GM21526 (cell line): ENCODE measurements around the gene CFTR.

ENCODE experiments used
- ATAC-seq: cut with Tn5 transposase; IDR thresholded peaks from one replicate; pipeline ENCODE4 v1.9.1; 2021; ENCODE audit warnings: moderate library complexity; ENCODE audit not compliant: unreplicated experiment, low FRiP score

The CFTR gene

DNA sequence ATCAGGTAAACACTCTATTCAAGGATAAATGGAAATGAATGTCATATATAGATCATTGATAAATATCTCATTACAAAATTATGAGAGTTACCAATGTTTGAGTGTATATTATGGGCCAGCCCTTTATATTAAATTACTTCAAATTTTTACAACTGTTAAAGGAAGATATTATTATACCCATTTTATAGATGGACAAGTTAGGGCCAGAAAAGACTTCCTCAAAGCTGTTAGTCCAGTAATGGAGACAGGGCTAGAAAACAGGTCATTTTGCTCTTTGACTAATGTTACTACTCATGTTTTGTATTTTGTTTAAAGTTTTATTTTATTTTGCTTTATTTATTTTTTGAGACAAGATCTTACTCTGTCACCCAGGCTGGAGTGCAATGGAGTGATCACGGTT, 101.6 kb downstream of the CFTR start:
- no peak for ATAC-seq

DNA sequence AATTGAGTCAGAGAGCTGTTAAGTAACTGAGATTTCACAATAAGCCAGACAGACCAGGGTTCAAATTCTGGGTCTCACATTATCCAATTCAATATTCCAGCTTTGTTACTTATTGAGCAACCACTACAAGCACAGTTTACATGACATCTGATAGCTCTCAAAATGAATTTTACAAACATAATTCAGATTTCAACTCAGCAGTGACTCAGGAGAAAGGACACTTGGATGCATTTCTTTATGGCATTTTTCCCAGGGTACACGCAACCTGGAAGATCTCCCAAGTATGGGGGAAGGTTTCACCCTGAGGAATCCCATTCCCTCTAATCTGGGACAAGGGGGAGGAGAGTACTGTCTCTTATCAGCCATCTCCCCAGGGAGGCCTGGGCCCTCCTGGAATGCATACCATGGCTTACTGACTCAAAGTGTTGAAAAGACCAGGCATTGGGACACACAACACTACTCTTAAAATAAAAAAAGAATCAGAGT, 102.4 kb downstream of the CFTR start:
- no peak for ATAC-seq

DNA sequence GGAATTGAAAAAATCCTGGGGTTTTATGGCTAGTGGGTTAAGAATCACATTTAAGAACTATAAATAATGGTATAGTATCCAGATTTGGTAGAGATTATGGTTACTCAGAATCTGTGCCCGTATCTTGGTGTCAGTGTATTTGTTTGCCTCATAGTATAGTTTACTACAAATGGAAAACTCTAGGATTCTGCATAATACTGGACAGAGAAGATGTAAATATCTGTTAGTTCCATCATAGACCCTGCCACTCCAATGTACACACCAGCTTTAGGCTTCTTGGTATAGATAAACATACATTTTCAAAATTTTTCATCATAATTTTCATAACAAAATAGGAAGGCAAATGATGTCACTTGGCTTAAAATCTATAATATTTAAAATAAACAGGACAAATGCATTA, 108.1 kb downstream of the CFTR start:
- peak; percentile 5 for ATAC-seq

DNA sequence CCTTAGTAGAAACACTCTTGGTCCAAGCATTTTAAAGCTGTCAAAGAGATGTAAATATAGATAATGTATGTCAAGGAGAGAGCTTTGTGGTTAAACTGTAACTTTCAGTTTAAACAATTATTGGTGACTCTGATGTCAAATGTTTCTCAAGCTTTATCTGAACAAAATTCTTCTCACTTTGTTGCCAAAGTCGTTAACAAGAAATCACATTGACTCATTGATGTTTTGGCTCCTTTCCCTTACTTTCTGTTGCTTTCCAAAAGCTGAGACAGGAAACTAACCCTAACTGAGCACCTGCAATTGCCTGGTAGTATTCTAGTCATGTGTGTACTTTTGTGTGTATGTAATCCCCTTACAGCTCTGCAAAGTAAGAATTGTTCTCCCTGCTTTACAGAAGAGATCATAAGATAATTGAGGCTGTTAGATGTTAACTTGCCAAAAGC, 108.5 kb downstream of the CFTR start:
- peak; percentile 72 for ATAC-seq

DNA sequence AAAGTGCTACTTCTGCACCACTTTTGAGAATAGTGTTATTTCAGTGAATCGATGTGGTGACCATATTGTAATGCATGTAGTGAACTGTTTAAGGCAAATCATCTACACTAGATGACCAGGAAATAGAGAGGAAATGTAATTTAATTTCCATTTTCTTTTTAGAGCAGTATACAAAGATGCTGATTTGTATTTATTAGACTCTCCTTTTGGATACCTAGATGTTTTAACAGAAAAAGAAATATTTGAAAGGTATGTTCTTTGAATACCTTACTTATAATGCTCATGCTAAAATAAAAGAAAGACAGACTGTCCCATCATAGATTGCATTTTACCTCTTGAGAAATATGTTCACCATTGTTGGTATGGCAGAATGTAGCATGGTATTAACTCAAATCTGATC, 110.4 kb downstream of the CFTR start:
- no peak for ATAC-seq

DNA sequence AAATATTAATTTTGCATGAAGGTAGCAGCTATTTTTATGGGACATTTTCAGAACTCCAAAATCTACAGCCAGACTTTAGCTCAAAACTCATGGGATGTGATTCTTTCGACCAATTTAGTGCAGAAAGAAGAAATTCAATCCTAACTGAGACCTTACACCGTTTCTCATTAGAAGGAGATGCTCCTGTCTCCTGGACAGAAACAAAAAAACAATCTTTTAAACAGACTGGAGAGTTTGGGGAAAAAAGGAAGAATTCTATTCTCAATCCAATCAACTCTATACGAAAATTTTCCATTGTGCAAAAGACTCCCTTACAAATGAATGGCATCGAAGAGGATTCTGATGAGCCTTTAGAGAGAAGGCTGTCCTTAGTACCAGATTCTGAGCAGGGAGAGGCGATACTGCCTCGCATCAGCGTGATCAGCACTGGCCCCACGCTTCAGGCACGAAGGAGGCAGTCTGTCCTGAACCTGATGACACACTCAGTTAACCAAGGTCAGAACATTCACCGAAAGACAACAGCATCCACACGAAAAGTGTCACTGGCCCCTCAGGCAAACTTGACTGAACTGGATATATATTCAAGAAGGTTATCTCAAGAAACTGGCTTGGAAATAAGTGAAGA, 112.3 kb downstream of the CFTR start:
- no peak for ATAC-seq

DNA sequence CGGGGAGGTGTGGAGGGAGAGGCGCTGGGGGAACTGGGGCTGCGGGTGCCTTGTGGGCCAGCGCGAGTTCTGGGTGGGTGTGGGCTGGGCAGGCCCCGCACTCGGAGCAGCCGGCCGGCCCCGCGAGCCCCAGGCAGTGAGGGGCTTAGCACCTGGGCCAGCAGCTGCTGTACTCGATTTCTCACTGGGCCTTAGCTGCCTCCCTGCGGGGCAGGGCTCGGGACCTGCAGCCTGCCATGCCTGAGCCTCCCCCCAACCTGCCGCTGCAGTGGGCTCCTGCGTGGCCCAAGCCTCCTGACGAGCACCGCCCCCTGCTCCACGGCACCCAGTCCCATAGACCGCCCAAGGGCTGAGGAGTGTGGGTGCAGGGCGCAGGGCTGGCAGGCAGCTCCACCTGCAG, 116.3 kb downstream of the CFTR start:
- ATAC-seq: no peak

DNA sequence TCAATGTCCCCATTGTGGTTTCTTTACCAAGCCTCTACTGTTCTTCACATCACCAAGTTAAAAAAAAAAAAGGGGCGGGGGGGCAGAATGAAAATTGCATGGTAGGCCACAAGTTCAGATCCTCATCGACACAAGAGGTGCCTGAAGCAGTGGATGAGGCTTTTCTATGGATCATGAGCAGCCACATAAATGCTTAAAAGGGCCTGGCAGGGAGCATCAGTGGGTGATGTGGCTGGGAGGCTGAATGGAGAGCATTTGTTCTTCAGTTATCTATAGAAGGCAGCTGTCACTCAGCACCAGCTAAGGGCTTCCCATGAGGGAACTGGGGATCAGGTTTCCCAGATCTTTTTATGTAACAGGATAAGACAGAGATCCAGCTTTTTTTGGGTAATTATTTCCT, 117.9 kb downstream of the CFTR start:
- no peak for ATAC-seq

DNA sequence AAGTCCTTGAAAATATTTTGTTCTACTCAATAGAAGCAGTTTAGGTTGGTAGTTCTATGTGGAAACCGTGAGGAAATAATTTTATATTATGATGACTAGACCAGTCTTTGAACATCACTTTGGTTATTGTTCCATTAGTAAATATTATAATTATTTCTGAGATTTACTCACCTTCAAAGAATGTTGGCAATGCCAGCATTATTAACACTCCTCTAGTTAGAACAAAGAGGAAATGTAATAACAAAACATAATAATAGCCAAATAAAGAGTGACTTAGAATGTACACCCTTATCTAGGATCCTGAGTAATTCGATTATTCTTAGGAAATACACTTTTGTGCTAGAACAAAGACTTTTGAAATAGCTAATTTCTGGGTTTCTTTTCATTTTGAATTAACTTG, 121.1 kb downstream of the CFTR start:
- no peak for ATAC-seq

DNA sequence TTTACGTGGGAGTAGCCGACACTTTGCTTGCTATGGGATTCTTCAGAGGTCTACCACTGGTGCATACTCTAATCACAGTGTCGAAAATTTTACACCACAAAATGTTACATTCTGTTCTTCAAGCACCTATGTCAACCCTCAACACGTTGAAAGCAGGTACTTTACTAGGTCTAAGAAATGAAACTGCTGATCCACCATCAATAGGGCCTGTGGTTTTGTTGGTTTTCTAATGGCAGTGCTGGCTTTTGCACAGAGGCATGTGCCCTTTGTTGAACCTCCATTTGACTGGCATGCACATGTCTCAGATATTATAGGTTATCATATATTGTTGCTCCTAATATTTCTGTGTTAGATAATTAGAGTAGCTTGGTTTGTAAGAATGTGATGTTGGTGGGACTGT, 123.8 kb downstream of the CFTR start:
- ATAC-seq: no peak

DNA sequence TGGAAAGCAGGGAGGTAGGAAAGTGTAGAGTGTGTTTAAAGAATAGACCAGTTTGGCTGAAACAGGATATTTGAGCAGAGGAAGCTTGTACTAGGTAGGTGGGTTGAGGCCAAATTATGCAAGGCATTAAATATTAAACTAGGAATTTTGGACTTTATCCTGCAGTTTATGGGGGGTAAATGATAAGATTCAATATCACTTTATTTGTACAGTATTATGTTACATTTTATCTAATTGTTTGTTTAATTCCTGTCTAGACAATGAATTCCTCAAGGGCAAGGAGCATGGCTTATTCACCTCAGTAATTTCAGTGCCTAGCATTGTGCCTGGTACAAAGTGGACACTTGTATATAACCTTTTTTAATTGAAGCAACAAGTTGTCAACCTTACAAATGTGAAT, 125.9 kb downstream of the CFTR start:
- no peak for ATAC-seq

DNA sequence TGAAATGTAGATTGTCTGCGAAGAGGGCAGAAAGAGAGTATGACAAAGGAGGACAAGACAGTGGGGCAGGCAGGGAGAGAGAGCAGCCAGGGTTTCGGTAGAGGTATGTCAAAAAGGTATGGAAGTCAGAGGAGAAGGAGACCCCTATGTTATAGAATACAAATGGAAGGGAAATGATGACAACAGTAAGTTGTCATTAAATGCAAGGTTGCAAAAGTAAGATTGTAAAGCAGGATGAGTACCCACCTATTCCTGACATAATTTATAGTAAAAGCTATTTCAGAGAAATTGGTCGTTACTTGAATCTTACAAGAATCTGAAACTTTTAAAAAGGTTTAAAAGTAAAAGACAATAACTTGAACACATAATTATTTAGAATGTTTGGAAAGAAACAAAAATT, 126.3 kb downstream of the CFTR start:
- ATAC-seq: no peak

DNA sequence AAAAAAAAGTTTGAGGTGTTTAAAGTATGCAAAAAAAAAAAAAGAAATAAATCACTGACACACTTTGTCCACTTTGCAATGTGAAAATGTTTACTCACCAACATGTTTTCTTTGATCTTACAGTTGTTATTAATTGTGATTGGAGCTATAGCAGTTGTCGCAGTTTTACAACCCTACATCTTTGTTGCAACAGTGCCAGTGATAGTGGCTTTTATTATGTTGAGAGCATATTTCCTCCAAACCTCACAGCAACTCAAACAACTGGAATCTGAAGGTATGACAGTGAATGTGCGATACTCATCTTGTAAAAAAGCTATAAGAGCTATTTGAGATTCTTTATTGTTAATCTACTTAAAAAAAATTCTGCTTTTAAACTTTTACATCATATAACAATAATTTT, 130.6 kb downstream of the CFTR start:
- ATAC-seq: no peak

DNA sequence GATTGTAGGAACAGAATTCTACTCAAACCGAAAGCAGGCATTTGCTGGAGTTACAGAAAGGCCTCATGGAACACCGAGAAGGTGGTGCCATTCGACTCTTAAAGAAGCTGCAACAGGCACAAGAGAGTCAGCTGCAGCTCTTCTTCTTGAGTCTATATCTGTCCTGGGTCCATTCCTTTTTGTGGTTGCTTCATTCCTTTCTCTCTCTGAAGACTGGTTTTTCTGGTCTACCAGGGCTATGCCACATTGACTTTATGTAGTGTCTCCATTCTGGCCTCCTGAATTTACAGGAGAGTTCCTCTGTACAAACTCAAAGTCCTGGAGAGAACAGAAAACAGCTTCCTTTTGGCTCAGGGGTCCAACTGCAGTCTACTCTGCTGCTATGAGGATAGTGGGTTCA, 132.8 kb downstream of the CFTR start:
- no peak for ATAC-seq

DNA sequence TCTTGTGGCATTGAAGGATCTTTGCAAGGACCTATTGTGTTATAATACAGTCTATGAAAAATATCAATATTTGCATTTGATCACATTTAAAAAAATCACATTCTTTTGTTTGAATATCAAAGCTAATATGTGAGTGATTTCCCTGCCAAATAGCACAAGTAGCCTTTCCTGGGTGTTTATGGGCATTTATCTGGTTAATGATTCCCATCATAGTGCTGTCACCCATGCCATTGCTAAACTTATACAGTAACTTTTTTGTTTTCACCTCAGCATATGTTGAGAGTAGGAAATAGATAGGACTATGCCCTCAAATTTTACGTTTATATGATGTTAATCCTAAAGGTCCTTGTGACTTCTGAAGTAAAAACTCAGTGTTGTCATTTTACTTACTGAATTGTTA, 136.9 kb downstream of the CFTR start:
- no peak for ATAC-seq

DNA sequence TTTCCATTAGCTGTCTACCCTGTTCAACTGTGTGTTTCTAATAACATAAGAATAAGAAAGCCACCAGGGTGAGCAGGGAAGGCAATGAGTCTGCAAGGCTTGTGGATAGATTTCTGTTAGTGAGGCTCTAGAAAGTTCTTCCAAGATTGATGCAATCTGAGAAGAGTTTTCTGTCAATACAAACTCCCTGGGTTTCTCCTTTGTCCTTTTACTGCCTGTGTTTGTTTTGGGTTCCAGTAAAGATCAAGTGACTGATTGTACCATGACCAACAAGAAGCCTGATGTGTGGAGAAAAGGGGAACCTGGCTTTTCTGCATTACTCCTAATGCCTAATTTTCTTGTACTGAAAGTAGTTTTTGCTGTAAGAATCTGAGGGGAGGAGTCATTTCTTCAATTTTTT, 139.9 kb downstream of the CFTR start:
- no peak for ATAC-seq

DNA sequence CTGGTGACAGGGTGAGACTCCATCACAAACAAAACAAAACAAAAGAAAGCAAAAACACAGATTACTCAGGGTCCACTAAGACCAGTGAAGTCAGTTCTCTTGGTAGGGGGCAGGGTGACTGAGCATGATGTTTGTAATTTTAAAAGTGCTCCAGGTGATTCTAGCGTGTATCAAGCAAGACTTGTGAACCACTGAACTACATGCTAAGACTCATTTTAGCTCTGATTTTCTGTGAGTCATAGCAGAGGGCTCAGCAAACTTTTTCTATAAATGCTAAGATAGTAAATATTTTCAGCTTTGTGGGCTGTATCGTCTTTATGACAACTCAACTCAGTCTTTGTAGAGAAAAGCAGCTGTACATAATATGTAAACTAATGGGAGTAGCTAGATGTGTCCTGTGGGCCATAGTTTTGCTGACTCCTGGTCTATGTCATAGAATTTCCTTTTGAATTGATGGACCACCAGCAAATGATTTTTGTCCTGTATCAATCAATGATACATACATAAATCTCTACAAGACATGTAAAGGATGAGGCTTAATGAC, 141.3 kb downstream of the CFTR start:
- ATAC-seq: no peak

DNA sequence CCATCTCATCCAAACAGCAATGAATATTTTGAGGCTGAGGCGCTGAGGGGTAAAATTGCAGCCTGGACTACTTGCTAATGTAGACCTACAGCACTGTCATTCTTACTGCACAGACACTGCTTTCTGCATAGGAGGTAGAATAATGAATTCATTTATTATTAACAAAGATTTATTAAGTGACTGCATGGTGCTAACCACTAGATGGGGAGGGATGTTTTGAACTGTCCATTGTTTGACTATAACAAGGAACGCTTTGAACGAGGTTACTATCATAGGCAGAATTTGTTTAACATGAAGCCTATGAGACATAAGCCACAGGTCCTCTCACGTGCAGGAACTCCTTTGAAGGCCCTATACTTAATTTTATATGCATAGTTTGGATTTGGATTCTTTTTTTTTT, 143.8 kb downstream of the CFTR start:
- no peak for ATAC-seq

DNA sequence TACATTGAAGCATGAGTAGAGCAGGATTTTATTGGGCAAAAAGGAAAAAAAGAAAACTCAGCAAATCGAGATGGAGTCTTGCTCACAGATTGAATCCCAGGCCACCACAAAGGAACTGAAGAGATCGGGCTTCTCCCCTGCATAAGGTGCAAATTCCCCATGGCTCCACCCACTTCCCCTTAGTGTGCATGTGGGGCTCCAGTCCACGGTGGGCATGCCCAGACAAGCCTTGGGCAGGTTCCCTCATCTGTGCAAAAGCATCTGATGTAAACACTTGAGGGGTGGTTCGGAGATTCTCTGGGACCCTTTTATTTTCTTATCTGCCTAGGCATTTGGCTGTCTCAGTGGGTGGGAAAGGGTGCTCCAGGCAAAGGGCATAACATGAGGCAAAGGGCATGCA, 150.7 kb downstream of the CFTR start:
- ATAC-seq: no peak

DNA sequence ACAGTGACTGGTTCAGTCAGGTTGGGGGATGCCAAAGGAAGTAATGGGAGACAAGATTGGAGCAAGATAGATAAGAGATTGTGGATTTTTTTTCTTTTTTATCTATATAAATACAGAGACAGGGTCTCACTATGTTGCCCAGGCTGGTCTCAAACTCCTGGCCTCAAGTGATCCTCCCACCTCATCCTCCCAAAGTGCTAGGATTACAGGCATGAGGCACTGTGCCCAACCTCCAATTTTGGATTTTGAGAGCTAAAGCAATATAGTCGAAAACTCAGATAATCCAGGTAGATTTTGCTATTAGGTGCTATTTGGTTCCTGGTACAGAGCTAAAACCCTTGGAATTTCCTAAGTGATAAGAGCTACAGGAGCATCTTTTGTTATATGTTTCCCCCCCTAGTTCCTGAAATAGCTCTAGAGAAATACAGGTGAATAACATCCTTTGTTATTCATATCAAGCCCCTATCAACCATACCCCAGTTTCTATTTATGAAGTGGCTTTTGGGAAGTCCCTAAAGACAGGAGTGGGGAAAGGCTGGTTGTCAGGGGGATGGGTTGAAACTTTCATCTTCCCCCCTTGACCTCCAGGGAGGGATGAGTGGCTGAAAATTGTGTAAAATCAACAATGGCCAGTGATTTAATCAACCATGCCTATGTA, 151.2 kb downstream of the CFTR start:
- no peak for ATAC-seq

DNA sequence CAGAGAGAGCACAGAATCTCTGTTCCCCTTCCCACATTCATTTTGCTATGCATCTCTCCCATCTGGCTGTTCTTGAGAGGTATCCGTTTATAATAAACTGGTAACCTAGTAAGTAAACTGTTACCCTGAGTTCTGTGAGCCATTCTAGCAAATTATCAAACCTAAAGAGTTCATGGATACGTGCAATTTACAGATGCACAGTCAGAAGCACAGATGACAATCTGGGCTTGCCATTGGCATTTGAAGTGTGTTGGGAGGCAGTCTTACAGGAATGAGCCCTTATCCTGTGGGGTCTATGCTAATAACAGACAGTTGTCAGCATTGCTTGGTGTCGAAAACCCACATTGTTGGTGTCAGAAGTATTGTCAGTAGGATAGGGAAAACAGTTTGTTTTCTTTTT, 151.8 kb downstream of the CFTR start:
- ATAC-seq: no peak

DNA sequence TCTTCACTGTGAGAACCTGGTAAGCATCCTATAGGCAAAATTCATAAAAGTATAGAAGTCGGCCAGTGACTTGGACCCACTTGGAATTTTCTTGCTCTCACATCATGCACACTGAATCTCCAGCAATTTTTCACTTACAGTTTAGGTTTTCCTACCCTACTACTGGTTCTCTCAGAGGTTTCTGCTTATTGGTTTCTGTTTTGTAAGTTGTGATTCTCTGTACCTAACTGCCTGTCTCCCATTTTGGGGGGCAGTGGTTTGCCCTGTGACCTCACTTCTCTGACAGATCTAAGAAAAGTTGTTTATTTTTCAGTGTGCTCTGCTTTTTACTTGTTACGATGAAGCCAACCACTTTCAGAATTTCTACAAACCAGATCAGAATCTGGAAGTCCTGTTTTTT, 158.1 kb downstream of the CFTR start:
- no peak for ATAC-seq
